ENCODE results near the gene TXNDC12. TPM values are rescaled to one million over a fixed set of nuclear protein-coding genes. Genes with fewer than 3 reads are reported as not detected.

The TXNDC12 gene
- total and polyA plus RNA-seq, 9 of the 15 experiments (the other 6 are each of a cell fraction or from before 2014, with no cell fraction given): 17.0 to 60.8 (median 37.8) TPM

DNA sequence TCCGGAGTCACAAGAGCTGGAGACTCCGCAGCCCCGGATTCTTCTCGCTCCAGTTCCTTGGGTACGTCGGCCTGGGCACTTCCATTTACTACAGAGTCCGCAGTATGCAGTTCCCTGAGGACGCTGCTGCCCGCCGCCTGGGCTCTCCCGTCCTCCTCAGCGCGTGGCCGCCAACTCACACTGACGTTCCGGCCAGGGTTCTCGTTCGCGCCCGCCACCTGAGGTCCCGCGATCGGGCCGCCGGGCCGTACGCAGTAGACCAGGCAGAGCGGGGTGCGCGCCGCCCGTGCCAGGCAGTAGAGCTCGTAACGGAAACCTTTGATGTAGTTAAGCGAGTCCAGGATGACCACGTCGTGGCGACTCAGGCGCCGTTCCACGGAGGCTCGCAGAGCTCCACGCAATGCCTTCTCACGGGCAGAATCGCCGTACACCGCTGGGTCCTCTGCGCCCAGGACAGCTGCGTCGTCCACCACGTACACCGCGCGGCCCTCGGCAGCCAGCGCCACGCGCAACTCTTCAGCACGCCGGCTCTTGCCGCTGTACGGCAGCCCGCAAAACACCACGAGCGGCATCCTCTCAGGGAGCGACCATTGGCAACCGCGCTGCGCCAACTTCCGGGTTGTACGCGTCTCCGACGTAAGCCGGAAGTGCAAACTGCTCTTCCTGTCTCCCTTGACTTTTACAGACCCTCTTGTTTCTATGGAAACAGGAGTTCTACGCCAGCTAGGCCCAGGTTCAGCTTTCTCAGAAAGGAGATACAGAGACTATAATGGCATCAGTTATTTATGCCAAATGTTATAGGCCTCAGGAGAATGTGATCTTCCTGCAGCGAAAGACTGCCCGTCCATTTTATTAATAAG, 21.6 kb downstream of the TXNDC12 start, which contains the start of gene KTI12 (continued):
- TF ChIP-seq, protein P1, sequence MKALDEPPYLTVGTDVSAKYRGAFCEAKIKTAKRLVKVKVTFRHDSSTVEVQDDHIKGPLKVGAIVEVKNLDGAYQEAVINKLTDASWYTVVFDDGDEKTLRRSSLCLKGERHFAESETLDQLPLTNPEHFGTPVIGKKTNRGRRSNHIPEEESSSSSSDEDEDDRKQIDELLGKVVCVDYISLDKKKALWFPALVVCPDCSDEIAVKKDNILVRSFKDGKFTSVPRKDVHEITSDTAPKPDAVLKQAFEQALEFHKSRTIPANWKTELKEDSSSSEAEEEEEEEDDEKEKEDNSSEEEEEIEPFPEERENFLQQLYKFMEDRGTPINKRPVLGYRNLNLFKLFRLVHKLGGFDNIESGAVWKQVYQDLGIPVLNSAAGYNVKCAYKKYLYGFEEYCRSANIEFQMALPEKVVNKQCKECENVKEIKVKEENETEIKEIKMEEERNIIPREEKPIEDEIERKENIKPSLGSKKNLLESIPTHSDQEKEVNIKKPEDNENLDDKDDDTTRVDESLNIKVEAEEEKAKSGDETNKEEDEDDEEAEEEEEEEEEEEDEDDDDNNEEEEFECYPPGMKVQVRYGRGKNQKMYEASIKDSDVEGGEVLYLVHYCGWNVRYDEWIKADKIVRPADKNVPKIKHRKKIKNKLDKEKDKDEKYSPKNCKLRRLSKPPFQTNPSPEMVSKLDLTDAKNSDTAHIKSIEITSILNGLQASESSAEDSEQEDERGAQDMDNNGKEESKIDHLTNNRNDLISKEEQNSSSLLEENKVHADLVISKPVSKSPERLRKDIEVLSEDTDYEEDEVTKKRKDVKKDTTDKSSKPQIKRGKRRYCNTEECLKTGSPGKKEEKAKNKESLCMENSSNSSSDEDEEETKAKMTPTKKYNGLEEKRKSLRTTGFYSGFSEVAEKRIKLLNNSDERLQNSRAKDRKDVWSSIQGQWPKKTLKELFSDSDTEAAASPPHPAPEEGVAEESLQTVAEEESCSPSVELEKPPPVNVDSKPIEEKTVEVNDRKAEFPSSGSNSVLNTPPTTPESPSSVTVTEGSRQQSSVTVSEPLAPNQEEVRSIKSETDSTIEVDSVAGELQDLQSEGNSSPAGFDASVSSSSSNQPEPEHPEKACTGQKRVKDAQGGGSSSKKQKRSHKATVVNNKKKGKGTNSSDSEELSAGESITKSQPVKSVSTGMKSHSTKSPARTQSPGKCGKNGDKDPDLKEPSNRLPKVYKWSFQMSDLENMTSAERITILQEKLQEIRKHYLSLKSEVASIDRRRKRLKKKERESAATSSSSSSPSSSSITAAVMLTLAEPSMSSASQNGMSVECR (CRISPR knock-in tag; IDR thresholded peaks at IDR 0.05): peak; percentile 99
- TF ChIP-seq CSDE1 (IDR thresholded peaks at IDR 0.05) (peak in 1 of 2 experiments; percentile 73; a peak in 1 of 4 replicates), GATA2 (CRISPR knock-in tag; IDR thresholded peaks at IDR 0.05) (no peak), RHOXF2B (CRISPR knock-in tag; conservative IDR thresholded peaks at IDR 0.05) (no peak), MYC (IDR thresholded peaks at IDR 0.05; ENCODE audit: low read depth, low read length) (peak; percentile 84), MYC (CRISPR knock-in tag; IDR thresholded peaks at IDR 0.05; ENCODE audit: borderline replicate concordance, low read depth) (peak; percentile 84; the same call in 1 of the 2 replicates), ZNF143 (CRISPR knock-in tag; IDR thresholded peaks at IDR 0.05) (peak; percentile 49; the same call in 1 of the 2 replicates), KAT2B (IDR thresholded peaks at IDR 0.05; ENCODE audit: low read depth, low read length) (no peak), TBL1XR1 (IDR thresholded peaks at IDR 0.05; ENCODE audit: low read length in 2 of 2) (0 out of 4 replicates have a peak, but pooled peaks of 1 of the 2 experiments have one; percentile 47), TCF7 (IDR thresholded peaks at IDR 0.05; ENCODE audit: borderline replicate concordance) (peak; percentile 25; the same call in 1 of the 2 replicates), SAFB (IDR thresholded peaks at IDR 0.05; ENCODE audit: borderline replicate concordance, low read depth, low read length) (peak; percentile 74; the same call in 1 of the 2 replicates), ETV1 (tag; conservative IDR thresholded peaks at IDR 0.05; ENCODE audit: low read depth) (peak; percentile 84), DMBX1 (CRISPR knock-in tag; IDR thresholded peaks at IDR 0.05; ENCODE audit: borderline replicate concordance) (no peak), XRCC5 (IDR thresholded peaks at IDR 0.05; ENCODE audit: low read depth, low read length) (0 out of 2 replicates have a peak, but pooled peaks have one; percentile 31), ZNF57 (CRISPR knock-in tag; IDR thresholded peaks at IDR 0.05) (no peak)
- TF ChIP-seq, protein P2, sequence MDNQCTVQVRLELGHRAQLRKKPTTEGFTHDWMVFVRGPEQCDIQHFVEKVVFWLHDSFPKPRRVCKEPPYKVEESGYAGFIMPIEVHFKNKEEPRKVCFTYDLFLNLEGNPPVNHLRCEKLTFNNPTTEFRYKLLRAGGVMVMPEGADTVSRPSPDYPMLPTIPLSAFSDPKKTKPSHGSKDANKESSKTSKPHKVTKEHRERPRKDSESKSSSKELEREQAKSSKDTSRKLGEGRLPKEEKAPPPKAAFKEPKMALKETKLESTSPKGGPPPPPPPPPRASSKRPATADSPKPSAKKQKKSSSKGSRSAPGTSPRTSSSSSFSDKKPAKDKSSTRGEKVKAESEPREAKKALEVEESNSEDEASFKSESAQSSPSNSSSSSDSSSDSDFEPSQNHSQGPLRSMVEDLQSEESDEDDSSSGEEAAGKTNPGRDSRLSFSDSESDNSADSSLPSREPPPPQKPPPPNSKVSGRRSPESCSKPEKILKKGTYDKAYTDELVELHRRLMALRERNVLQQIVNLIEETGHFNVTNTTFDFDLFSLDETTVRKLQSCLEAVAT (IDR thresholded peaks at IDR 0.05): peak in 1 of 2 experiments; percentile 24; a peak in 2 of 4 replicates
- TF ChIP-seq, protein P3, sequence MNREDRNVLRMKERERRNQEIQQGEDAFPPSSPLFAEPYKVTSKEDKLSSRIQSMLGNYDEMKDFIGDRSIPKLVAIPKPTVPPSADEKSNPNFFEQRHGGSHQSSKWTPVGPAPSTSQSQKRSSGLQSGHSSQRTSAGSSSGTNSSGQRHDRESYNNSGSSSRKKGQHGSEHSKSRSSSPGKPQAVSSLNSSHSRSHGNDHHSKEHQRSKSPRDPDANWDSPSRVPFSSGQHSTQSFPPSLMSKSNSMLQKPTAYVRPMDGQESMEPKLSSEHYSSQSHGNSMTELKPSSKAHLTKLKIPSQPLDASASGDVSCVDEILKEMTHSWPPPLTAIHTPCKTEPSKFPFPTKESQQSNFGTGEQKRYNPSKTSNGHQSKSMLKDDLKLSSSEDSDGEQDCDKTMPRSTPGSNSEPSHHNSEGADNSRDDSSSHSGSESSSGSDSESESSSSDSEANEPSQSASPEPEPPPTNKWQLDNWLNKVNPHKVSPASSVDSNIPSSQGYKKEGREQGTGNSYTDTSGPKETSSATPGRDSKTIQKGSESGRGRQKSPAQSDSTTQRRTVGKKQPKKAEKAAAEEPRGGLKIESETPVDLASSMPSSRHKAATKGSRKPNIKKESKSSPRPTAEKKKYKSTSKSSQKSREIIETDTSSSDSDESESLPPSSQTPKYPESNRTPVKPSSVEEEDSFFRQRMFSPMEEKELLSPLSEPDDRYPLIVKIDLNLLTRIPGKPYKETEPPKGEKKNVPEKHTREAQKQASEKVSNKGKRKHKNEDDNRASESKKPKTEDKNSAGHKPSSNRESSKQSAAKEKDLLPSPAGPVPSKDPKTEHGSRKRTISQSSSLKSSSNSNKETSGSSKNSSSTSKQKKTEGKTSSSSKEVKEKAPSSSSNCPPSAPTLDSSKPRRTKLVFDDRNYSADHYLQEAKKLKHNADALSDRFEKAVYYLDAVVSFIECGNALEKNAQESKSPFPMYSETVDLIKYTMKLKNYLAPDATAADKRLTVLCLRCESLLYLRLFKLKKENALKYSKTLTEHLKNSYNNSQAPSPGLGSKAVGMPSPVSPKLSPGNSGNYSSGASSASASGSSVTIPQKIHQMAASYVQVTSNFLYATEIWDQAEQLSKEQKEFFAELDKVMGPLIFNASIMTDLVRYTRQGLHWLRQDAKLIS (CRISPR knock-in tag; IDR thresholded peaks at IDR 0.05): peak; percentile 93
